ENCODE results near the gene RXRG.

Gene RXRG

GRCh38 chr1:165449131-165449530 is 4.2 kb upstream of the RXRG start:
- DNase-seq (ENCODE audit: low read depth), result no peak

- no peak for DNase-seq (ENCODE audit: low read depth)
Measured at GRCh38 chr1:165445388-165445787, 462 bp upstream of the RXRG start.

- no peak for DNase-seq (ENCODE audit: low read depth)
Measured at GRCh38 chr1:165443539-165444311, 1.2 kb downstream of the RXRG start.

- DNase-seq (ENCODE audit: low read depth), result no peak
Measured at GRCh38 chr1:165442653-165443052, 2.3 kb downstream of the RXRG start.

- DNase-seq (ENCODE audit: low read depth), result no peak
Measured at GRCh38 chr1:165442053-165442452, 2.9 kb downstream of the RXRG start.

GRCh38 chr1:165441166-165441880 is 3.6 kb downstream of the RXRG start:
- no peak for DNase-seq (ENCODE audit: low read depth)

GRCh38 chr1:165439330-165439729 is 5.6 kb downstream of the RXRG start:
- DNase-seq (ENCODE audit: low read depth), result no peak

GRCh38 chr1:165436994-165437393 is 7.9 kb downstream of the RXRG start:
- no peak for DNase-seq (ENCODE audit: low read depth)

GRCh38 chr1:165435801-165436200 is 9.1 kb downstream of the RXRG start:
- no peak for DNase-seq (ENCODE audit: low read depth)

- no peak for DNase-seq (ENCODE audit: low read depth)
Measured at GRCh38 chr1:165434281-165434680, 10.6 kb downstream of the RXRG start.

- DNase-seq (ENCODE audit: low read depth), result no peak
Measured at GRCh38 chr1:165431079-165431478, 13.8 kb downstream of the RXRG start.

- no peak for DNase-seq (ENCODE audit: low read depth)
Measured at GRCh38 chr1:165426745-165427144, 18.2 kb downstream of the RXRG start.

GRCh38 chr1:165425621-165426020 is 19.3 kb downstream of the RXRG start:
- DNase-seq (ENCODE audit: low read depth), result no peak

GRCh38 chr1:165424454-165425216 is 20.3 kb downstream of the RXRG start:
- DNase-seq (ENCODE audit: low read depth), result no peak

- DNase-seq (ENCODE audit: low read depth), result no peak
Measured at GRCh38 chr1:165423136-165423535, 21.8 kb downstream of the RXRG start.

- no peak for DNase-seq (ENCODE audit: low read depth)
Measured at GRCh38 chr1:165420655-165421054, 24.3 kb downstream of the RXRG start.

GRCh38 chr1:165419839-165420238 is 25.1 kb downstream of the RXRG start:
- DNase-seq (ENCODE audit: low read depth), result no peak

GRCh38 chr1:165418195-165418594 is 26.7 kb downstream of the RXRG start:
- no peak for DNase-seq (ENCODE audit: low read depth)

GRCh38 chr1:165416876-165417275 is 28.1 kb downstream of the RXRG start:
- DNase-seq (ENCODE audit: low read depth), result no peak

- no peak for DNase-seq (ENCODE audit: low read depth)
Measured at GRCh38 chr1:165415068-165415467, 29.9 kb downstream of the RXRG start.

- DNase-seq (ENCODE audit: low read depth), result no peak
Measured at GRCh38 chr1:165414620-165415019, 30.3 kb downstream of the RXRG start.

GRCh38 chr1:165411396-165411795 is 33.5 kb downstream of the RXRG start:
- DNase-seq (ENCODE audit: low read depth), result no peak
